ENCODE data around the gene ELAC1. TPM values are rescaled to one million over a fixed set of nuclear protein-coding genes. Genes with fewer than 3 reads are reported as not detected.
"Not testable (repeated sequence)": the region's sequence is repeated elsewhere in the genome, so short reads cannot be mapped to it uniquely, and the experiment has no call there.

The ELAC1 gene
- total RNA-seq, 2 donors from 2014 or later, result 8.2 to 10.5 TPM

- no peaks in the 10 kb centered on the region for H3K27me3 Mint-ChIP-seq
- peaks cover 5 to 7% of the 10 kb centered on the region in 2 donors for H3K4me1 Mint-ChIP-seq (ENCODE audit: low read depth in 2 of 2)
- no peak for ATAC-seq
- DNase-seq (ENCODE audit: low spot score), result no peak
- no peak overlapping the region for H3K4me3 Mint-ChIP-seq
- H3K36me3 Mint-ChIP-seq, result no peaks in the 10 kb centered on the region
- no peak overlapping the region for H3K27ac Mint-ChIP-seq
- no peaks in the 10 kb centered on the region for H3K9me3 Mint-ChIP-seq
Observed at GRCh38 chr18:50986360-50987087, 18.7 kb downstream of the ELAC1 start.

GRCh38 chr18:50987261-50987660, 19.4 kb downstream of the ELAC1 start:
- no peaks in the 10 kb centered on the region for H3K36me3 Mint-ChIP-seq
- H3K27me3 Mint-ChIP-seq, result no peaks in the 10 kb centered on the region
- no peaks in the 10 kb centered on the region for H3K9me3 Mint-ChIP-seq
- ATAC-seq (no peak), DNase-seq (ENCODE audit: low spot score) (no peak)
- H3K4me3 Mint-ChIP-seq, result no peak overlapping the region
- peaks cover 5 to 10% of the 10 kb centered on the region in 2 donors for H3K4me1 Mint-ChIP-seq (ENCODE audit: low read depth in 2 of 2)
- no peak overlapping the region for H3K27ac Mint-ChIP-seq

- Mint-ChIP-seq H3K27ac (no peak overlapping the region), H3K27me3 (no peaks in the 10 kb centered on the region)
Observed at GRCh38 chr18:50989711-50990110, 21.9 kb downstream of the ELAC1 start.

GRCh38 chr18:50992351-50992762, 24.5 kb downstream of the ELAC1 start:
- Mint-ChIP-seq H3K36me3 (no peaks in the 10 kb centered on the region), H3K4me1 (ENCODE audit: low read depth in 2 of 2) (peaks cover 0 to 5% of the 10 kb centered on the region in 2 donors), H3K9me3 (no peaks in the 10 kb centered on the region), H3K4me3 (no peak overlapping the region), H3K27me3 (no peaks in the 10 kb centered on the region), H3K27ac (no peak overlapping the region)
- ATAC-seq, result no peak
- DNase-seq (ENCODE audit: low spot score), result no peak

More at GRCh38 chr18:50989711-50990110, 21.9 kb downstream of the ELAC1 start:
- DNase-seq (ENCODE audit: low spot score) (no peak), ATAC-seq (no peak)
- H3K4me1 Mint-ChIP-seq (ENCODE audit: low read depth in 2 of 2), result peaks cover 2 to 5% of the 10 kb centered on the region in 2 donors
- no peaks in the 10 kb centered on the region for H3K9me3 Mint-ChIP-seq
- no peaks in the 10 kb centered on the region for H3K36me3 Mint-ChIP-seq
- no peak overlapping the region for H3K4me3 Mint-ChIP-seq

GRCh38 chr18:50994031-50994430, 26.2 kb downstream of the ELAC1 start:
- no peak for DNase-seq (ENCODE audit: low spot score)
- Mint-ChIP-seq H3K36me3 (no peaks in the 10 kb centered on the region), H3K4me3 (no peak overlapping the region), H3K27ac (no peak overlapping the region), H3K9me3 (no peaks in the 10 kb centered on the region), H3K4me1 (ENCODE audit: low read depth in 2 of 2) (peaks cover 0 to 5% of the 10 kb centered on the region in 2 donors), H3K27me3 (no peaks in the 10 kb centered on the region)
- ATAC-seq, result no peak

- not testable (repeated sequence) for H3K4me1 Mint-ChIP-seq (ENCODE audit: low read depth in 2 of 2); H3K9me3 Mint-ChIP-seq; H3K4me3 Mint-ChIP-seq; DNase-seq (ENCODE audit: low spot score); H3K27me3 Mint-ChIP-seq; H3K27ac Mint-ChIP-seq; ATAC-seq; H3K36me3 Mint-ChIP-seq
Observed at GRCh38 chr18:51003174-51003573, 35.3 kb downstream of the ELAC1 start.

GRCh38 chr18:51006061-51006818, 38.4 kb downstream of the ELAC1 start:
- Mint-ChIP-seq H3K36me3 (no peaks in the 10 kb centered on the region), H3K4me3 (no peak overlapping the region), H3K9me3 (no peaks in the 10 kb centered on the region), H3K27ac (no peak overlapping the region), H3K27me3 (no peaks in the 10 kb centered on the region), H3K4me1 (ENCODE audit: low read depth in 2 of 2) (no peaks in the 10 kb centered on the region)
- DNase-seq (ENCODE audit: low spot score) (no peak), ATAC-seq (no peak)

- no peaks in the 10 kb centered on the region for H3K4me1 Mint-ChIP-seq (ENCODE audit: low read depth in 2 of 2)
Observed at GRCh38 chr18:51006948-51007789, 39.3 kb downstream of the ELAC1 start.

GRCh38 chr18:51007790-51008139, 39.9 kb downstream of the ELAC1 start:
- ATAC-seq, result no peak
- Mint-ChIP-seq H3K4me1 (ENCODE audit: low read depth in 2 of 2) (no peaks in the 10 kb centered on the region), H3K4me3 (no peak overlapping the region), H3K27ac (no peak overlapping the region), H3K9me3 (no peaks in the 10 kb centered on the region), H3K27me3 (no peaks in the 10 kb centered on the region), H3K36me3 (no peaks in the 10 kb centered on the region)
- no peak for DNase-seq (ENCODE audit: low spot score)

More at GRCh38 chr18:51006948-51007789, 39.3 kb downstream of the ELAC1 start:
- no peak overlapping the region for H3K4me3 Mint-ChIP-seq
- no peaks in the 10 kb centered on the region for H3K27me3 Mint-ChIP-seq
- no peaks in the 10 kb centered on the region for H3K9me3 Mint-ChIP-seq
- H3K27ac Mint-ChIP-seq, result no peak overlapping the region
- H3K36me3 Mint-ChIP-seq, result no peaks in the 10 kb centered on the region
- no peak for DNase-seq (ENCODE audit: low spot score)
- ATAC-seq, result no peak

- no peaks in the 10 kb centered on the region for H3K4me1 Mint-ChIP-seq (ENCODE audit: low read depth in 2 of 2)
- DNase-seq (ENCODE audit: low spot score) (no peak), ATAC-seq (no peak)
- no peak overlapping the region for H3K4me3 Mint-ChIP-seq
- H3K27ac Mint-ChIP-seq, result no peak overlapping the region
- no peaks in the 10 kb centered on the region for H3K27me3 Mint-ChIP-seq
- no peaks in the 10 kb centered on the region for H3K9me3 Mint-ChIP-seq
- no peaks in the 10 kb centered on the region for H3K36me3 Mint-ChIP-seq
Observed at GRCh38 chr18:51009072-51009471, 41.2 kb downstream of the ELAC1 start.

GRCh38 chr18:51010218-51010617, 42.4 kb downstream of the ELAC1 start:
- H3K9me3 Mint-ChIP-seq, result no peaks in the 10 kb centered on the region
- H3K36me3 Mint-ChIP-seq, result peaks cover under 1% of the 10 kb centered on the region
- H3K27ac Mint-ChIP-seq, result no peak overlapping the region
- H3K4me3 Mint-ChIP-seq, result no peak overlapping the region
- H3K4me1 Mint-ChIP-seq (ENCODE audit: low read depth in 2 of 2), result no peaks in the 10 kb centered on the region
- no peaks in the 10 kb centered on the region for H3K27me3 Mint-ChIP-seq
- no peak for DNase-seq (ENCODE audit: low spot score)
- no peak for ATAC-seq

GRCh38 chr18:51011709-51012108, 43.9 kb downstream of the ELAC1 start:
- no peaks in the 10 kb centered on the region for H3K9me3 Mint-ChIP-seq
- H3K36me3 Mint-ChIP-seq, result peaks cover 6% of the 10 kb centered on the region
- DNase-seq (ENCODE audit: low spot score) (no peak), ATAC-seq (no peak)
- no peak overlapping the region for H3K27ac Mint-ChIP-seq
- H3K27me3 Mint-ChIP-seq, result no peaks in the 10 kb centered on the region
- no peak overlapping the region for H3K4me3 Mint-ChIP-seq
- peaks cover 0 to 2% of the 10 kb centered on the region in 2 donors for H3K4me1 Mint-ChIP-seq (ENCODE audit: low read depth in 2 of 2)

GRCh38 chr18:51012441-51012840, 44.6 kb downstream of the ELAC1 start:
- ATAC-seq (no peak), DNase-seq (ENCODE audit: low spot score) (no peak)
- Mint-ChIP-seq H3K36me3 (peaks cover 6% of the 10 kb centered on the region), H3K4me1 (ENCODE audit: low read depth in 2 of 2) (peaks cover 0 to 5% of the 10 kb centered on the region in 2 donors), H3K27me3 (no peaks in the 10 kb centered on the region), H3K4me3 (no peak overlapping the region), H3K27ac (no peak overlapping the region), H3K9me3 (no peaks in the 10 kb centered on the region)

GRCh38 chr18:51013259-51013658, 45.4 kb downstream of the ELAC1 start:
- DNase-seq (ENCODE audit: low spot score) (no peak), ATAC-seq (no peak)
- Mint-ChIP-seq H3K4me1 (ENCODE audit: low read depth in 2 of 2) (peaks cover 0 to 7% of the 10 kb centered on the region in 2 donors), H3K36me3 (peaks cover 6% of the 10 kb centered on the region), H3K4me3 (no peak overlapping the region), H3K27me3 (no peaks in the 10 kb centered on the region), H3K9me3 (no peaks in the 10 kb centered on the region), H3K27ac (no peak overlapping the region)

All from natural killer cell treated with Interleukin-12 subunit alpha and Interleukin-12 subunit beta and Interleukin-15 and Interleukin-18, amount 100 ng/mL, for 72 hours (primary cell).